VCaP (cell line): Measurements from ENCODE around the gene DDX24.

Source experiments
- H3K27ac ChIP-seq: fragments of 450-650 bp; 2 replicates; pipeline ENCODE4 v1.5.1; 2017
- TF ChIP-seq, protein P1 (sequence below): fragments of 450-650 bp; conservative IDR thresholded peaks from 2 replicates; pipeline ENCODE4 v1.5.1; 2017; ENCODE audit warnings: mild to moderate bottlenecking, moderate library complexity

Gene DDX24

GRCh38 chr14:94080621-94081385, at the start of gene DDX24, which contains the start of gene IFI27L1:
DDX24 (minus strand) TSS chr14:94081202; CDS start chr14:94079742, 1,460 bp downstream.
IFI27L1 (plus strand) TSS chr14:94081310; CDS start chr14:94096938, 15,628 bp downstream.
- peak within 1 kb of the TSS; percentile 92 for H3K27ac ChIP-seq
- TF ChIP-seq, protein P1, sequence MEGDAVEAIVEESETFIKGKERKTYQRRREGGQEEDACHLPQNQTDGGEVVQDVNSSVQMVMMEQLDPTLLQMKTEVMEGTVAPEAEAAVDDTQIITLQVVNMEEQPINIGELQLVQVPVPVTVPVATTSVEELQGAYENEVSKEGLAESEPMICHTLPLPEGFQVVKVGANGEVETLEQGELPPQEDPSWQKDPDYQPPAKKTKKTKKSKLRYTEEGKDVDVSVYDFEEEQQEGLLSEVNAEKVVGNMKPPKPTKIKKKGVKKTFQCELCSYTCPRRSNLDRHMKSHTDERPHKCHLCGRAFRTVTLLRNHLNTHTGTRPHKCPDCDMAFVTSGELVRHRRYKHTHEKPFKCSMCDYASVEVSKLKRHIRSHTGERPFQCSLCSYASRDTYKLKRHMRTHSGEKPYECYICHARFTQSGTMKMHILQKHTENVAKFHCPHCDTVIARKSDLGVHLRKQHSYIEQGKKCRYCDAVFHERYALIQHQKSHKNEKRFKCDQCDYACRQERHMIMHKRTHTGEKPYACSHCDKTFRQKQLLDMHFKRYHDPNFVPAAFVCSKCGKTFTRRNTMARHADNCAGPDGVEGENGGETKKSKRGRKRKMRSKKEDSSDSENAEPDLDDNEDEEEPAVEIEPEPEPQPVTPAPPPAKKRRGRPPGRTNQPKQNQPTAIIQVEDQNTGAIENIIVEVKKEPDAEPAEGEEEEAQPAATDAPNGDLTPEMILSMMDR: no peak

GRCh38 chr14:94129758-94130414, 48.9 kb upstream of the DDX24 start:
- TF ChIP-seq, protein P1: no peak
- H3K27ac ChIP-seq: no peak overlapping the region

DNA sequence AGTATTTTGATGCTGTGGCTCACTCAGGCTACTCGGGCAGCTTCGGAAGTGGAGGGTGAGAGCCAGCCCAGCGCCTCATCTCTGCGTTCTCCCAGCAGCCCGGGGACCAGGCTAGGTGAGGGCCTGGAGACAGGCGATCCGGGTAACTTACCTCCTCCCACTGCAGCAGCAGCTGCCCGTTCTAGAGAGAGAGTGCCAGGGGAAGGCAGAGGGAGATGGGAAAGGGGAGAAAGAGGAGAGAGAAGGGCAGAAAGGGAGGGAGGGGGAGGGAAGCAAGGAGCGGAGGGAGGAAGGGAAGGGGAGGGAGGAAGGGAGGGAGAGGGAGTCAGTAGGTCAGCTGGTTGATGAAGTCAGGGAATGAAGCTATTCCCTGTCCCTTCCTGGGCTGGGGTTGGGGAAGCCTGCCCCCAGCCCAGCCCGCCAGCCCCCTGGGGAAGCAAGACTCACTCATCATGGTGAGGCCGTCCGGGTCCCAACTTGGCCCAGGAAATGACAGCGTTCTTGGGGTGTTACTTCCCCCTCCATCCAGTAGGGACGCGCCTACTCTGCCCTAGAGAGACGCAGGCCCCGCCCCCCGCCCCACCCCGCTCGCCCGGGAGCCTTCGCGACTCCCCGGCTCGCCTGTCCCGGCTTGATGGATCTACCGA, 48.2 kb upstream of the DDX24 start, which contains the start of gene IFI27L2:
TSS of gene IFI27L2 (minus strand) at position 494 of the 647 bp plus-strand sequence. CDS start at position 454, 40 bp downstream.
- no peak within 1 kb of the TSS for H3K27ac ChIP-seq
- TF ChIP-seq, protein P1: peak; percentile 11; the same call in 1 of the 2 replicates

GRCh38 chr14:94128216-94128839, 47.3 kb upstream of the DDX24 start:
- H3K27ac ChIP-seq: no peak overlapping the region

GRCh38 chr14:94127330-94127729, 46.3 kb upstream of the DDX24 start:
- no peak overlapping the region for H3K27ac ChIP-seq
- TF ChIP-seq, protein P1: no peak

More at GRCh38 chr14:94128216-94128839, 47.3 kb upstream of the DDX24 start:
- TF ChIP-seq, protein P1: no peak

DNA sequence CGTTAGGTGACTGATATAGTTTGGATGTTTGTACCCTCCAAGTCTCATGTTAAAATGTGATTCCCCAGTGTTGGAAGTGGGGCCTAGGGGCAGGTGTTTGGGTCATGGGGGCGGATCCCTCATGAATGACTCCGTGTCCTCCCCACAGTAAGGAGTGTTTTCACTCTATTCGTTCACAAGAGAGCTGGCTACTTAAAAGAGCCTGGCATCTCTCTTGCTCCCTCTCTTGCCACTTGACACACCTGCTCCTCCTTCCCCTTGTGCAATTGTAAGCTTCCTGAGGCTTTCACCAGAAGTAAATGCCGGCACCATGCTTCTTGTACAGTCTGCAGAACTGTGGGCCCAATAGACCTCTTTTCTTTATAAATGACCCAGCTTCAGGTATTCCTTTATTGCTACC, 45.8 kb upstream of the DDX24 start:
- TF ChIP-seq, protein P1: no peak
- H3K27ac ChIP-seq: no peak overlapping the region

GRCh38 chr14:94126419-94126677, 45.3 kb upstream of the DDX24 start:
- TF ChIP-seq, protein P1: no peak
- H3K27ac ChIP-seq: no peak overlapping the region
